Keratinocyte (primary cell): ENCODE measurements around the gene OSTF1. TPM values are rescaled to one million over a fixed set of nuclear protein-coding genes. Genes with fewer than 3 reads are reported as not detected.

ENCODE experiments used
- DNase-seq: peaks from one replicate; pipeline ENCODE4 v3.0.0-alpha.2; 2011; ENCODE audit warnings: low read depth, missing footprints, low spot score
- FAIRE-seq: peaks from 2 replicates; lab custom pipeline; 2011; peaks lifted over from hg19 to GRCh38; lab: Jason Lieb, UNC
- H2AFZ ChIP-seq: 2 replicates; pipeline ENCODE4 v1.6.0; 2012; ENCODE audit warnings: low read length, control low read depth, inconsistent platforms; ENCODE audit not compliant: control insufficient read depth
- H3K27ac ChIP-seq: 2 replicates; pipeline ENCODE4 v1.5.1; 2011; ENCODE audit warnings: low read length; ENCODE audit not compliant: control insufficient read depth, insufficient read depth
- H3K27me3 ChIP-seq: 3 replicates; pipeline ENCODE4 v1.6.0; 2011; ENCODE audit warnings: low read length; ENCODE audit not compliant: control insufficient read depth, insufficient read depth; ENCODE audit errors: extremely low read depth
- H3K36me3 ChIP-seq, 2 experiments: 2 replicates in 1 of 2; 3 replicates in 1 of 2; pipeline ENCODE4 v1.5.1; 2011; ENCODE audit warnings: low read length in 2 of 2, mild to moderate bottlenecking in 1 of 2; ENCODE audit not compliant: control insufficient read depth in 2 of 2, insufficient read depth in 2 of 2; ENCODE audit errors: extremely low read depth in 1 of 2
- H3K4me1 ChIP-seq: 3 replicates; pipeline ENCODE4 v1.5.1; 2011; ENCODE audit warnings: low read length; ENCODE audit not compliant: control insufficient read depth, insufficient read depth; ENCODE audit errors: extremely low read depth
- H3K4me2 ChIP-seq: 3 replicates; pipeline ENCODE4 v1.6.0; 2011; ENCODE audit warnings: low read depth, low read length; ENCODE audit not compliant: control insufficient read depth, insufficient read depth; ENCODE audit errors: extremely low read depth
- H3K4me3 ChIP-seq, 3 experiments: fragments of 200-600 bp in 1 of 3; sonication (generic) in 1 of 3; 2 replicates in 2 of 3; 3 replicates in 1 of 3; pipeline ENCODE4 v1.5.1; 2011 to 2016; ENCODE audit warnings: low read length in 3 of 3, mild to moderate bottlenecking in 3 of 3, control low read depth in 2 of 3, inconsistent platforms in 1 of 3, low read depth in 1 of 3, mixed read lengths in 1 of 3, mixed run types in 1 of 3, moderate library complexity in 1 of 3; ENCODE audit not compliant: control insufficient read depth in 2 of 3, insufficient read depth in 2 of 3; ENCODE audit errors: extremely low read depth in 1 of 3
- H3K79me2 ChIP-seq: 2 replicates; pipeline ENCODE4 v1.6.0; 2012; ENCODE audit warnings: low read length; ENCODE audit not compliant: control insufficient read depth, insufficient read depth
- H3K9ac ChIP-seq: 3 replicates; pipeline ENCODE4 v1.6.0; 2011; ENCODE audit warnings: low read length; ENCODE audit not compliant: control insufficient read depth, insufficient read depth; ENCODE audit errors: extremely low read depth
- H3K9me1 ChIP-seq: 3 replicates; pipeline ENCODE4 v1.6.0; 2011; ENCODE audit warnings: low read length; ENCODE audit not compliant: control insufficient read depth, insufficient read depth; ENCODE audit errors: extremely low read depth
- H3K9me3 ChIP-seq: 2 replicates; pipeline ENCODE4 v1.5.1; 2012; ENCODE audit warnings: low read depth, low read length; ENCODE audit not compliant: control insufficient read depth
- H4K20me1 ChIP-seq: 3 replicates; pipeline ENCODE4 v1.6.0; 2011; ENCODE audit warnings: low read length; ENCODE audit not compliant: control insufficient read depth, insufficient read depth; ENCODE audit errors: extremely low read depth
- EZH2 ChIP-seq: IDR thresholded peaks from one replicate; pipeline ENCODE4 v1.6.1; 2012; ENCODE audit warnings: inconsistent platforms, mild to moderate bottlenecking, low read length, moderate library complexity
- dilution Hi-C: fragments of 300-500 bp; cut with MboI; formaldehyde crosslinking; loops from one replicate; pipeline ENCODE4 v1.7.0; 2020; ENCODE audit warnings: low sequenced_read_pairs; ENCODE audit not compliant: extremely low pct_ligation_motif_present
- polyA minus RNA-seq, 3 experiments: library from RNA; depleted of rRNA, polyadenylated mRNA; stranded (reverse); fragments of >200 nt; gene quantifications; 1 replicate in 1 of 3; 2 replicates in 1 of 3; 3 replicates in 1 of 3; pipeline ENCODE4 v1.2.3, GENCODE V29; 2011
- polyA plus RNA-seq, 5 experiments: library from polyadenylated mRNA; depleted of rRNA in 3 of 5; stranded (reverse) in 3 of 5; stranded (forward) in 1 of 5; unstranded in 1 of 5; fragments of >200 nt; gene quantifications; 1 replicate in 1 of 5; 2 replicates in 3 of 5; 3 replicates in 1 of 5; pipeline versions ENCODE4 v1.2.1 to v1.2.3, GENCODE V29; 2011 to 2012; ENCODE audit warnings: missing spikeins in 2 of 5, low read depth in 1 of 5, low replicate concordance in 1 of 5
- TF ChIP-seq, protein P1 (sequence below), 3 experiments: IDR thresholded peaks in 1 of 3; conservative IDR thresholded peaks in 1 of 3; optimal IDR thresholded peaks in 1 of 3; 2 replicates in 2 of 3; 3 replicates in 1 of 3; pipeline versions ENCODE3 to v1.5.1; 2011; ENCODE audit warnings: low read length in 3 of 3, mild to moderate bottlenecking in 3 of 3, moderate library complexity in 2 of 3, control low read depth in 1 of 3, inconsistent platforms in 1 of 3; ENCODE audit not compliant: insufficient read depth in 2 of 3; ENCODE audit errors: extremely low read depth in 1 of 3

Gene OSTF1, protein sequence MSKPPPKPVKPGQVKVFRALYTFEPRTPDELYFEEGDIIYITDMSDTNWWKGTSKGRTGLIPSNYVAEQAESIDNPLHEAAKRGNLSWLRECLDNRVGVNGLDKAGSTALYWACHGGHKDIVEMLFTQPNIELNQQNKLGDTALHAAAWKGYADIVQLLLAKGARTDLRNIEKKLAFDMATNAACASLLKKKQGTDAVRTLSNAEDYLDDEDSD
- 32.2 to 39.2 TPM (median 33.1 TPM) in 3 replicates for polyA plus RNA-seq
- polyA plus RNA-seq (2011; ENCODE audit: low read depth) = 160 TPM
- polyA plus RNA-seq (2011; cell fraction: cytosol; rRNA removed) = 29.1 and 38.2 TPM in 2 replicates
- 15.6 and 19.1 TPM in 2 replicates for polyA plus RNA-seq (2011; cell fraction: nucleus; rRNA removed)
- 55.0 and 65.5 TPM in 2 replicates for polyA plus RNA-seq (2012; ENCODE audit: low replicate concordance)
- polyA minus RNA-seq = 11.9 to 83.8 TPM (median 52.3 TPM) in 3 replicates
- 44.9 TPM for polyA minus RNA-seq (2011; cell fraction: cytosol; rRNA and poly(A)+ RNA removed)
- 14.4 and 28.3 TPM in 2 replicates for polyA minus RNA-seq (2011; cell fraction: nucleus; rRNA and poly(A)+ RNA removed)

DNA sequence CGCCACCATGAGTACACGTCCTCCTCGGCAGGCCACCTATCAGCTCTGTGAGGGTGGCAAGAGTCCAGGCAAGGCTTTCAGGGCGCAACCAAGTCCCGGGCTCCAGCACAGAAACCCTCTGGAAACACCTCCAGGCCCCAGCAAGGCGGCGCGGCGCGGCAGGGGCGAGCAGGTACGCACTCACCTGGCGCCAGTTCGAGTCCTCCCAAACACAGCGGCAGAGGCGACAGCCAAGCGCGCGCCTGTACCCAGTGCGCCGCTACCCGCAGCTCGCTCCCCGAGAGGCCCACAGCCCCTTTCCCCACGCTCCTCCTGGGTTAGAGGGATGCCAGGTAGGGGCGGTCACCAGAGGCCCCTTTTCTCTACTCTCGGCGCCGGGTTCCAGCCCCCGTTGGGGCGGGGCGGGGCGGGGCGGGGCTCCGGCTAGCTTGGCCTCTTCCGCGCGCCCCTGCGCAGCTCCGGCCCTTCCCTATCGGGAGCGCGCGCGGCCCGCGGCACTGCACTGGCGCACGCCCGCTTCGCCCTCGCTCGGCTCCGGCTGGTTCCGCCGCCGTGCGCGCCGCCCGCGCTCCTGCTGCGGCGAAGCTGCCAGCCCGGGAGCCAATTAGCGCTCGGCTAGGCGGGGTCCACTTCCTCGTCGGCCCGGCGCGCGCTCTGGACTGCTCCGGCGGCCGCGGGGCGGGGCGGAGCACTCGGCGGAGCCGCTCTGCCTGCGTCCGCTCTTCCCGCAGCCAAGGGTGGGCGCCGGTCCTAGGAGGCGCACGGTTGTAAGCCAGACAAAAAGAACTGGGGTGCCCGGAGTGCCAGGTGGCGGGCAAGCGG is at the start of gene OSTF1, which contains the start of gene NMRK1:
OSTF1 (plus strand) TSS at position 691 of the 822 bp plus-strand sequence. CDS start 179 bp downstream, outside the sequence.
NMRK1 (minus strand) TSS at position 332 of the 822 bp plus-strand sequence. CDS start 5,040 bp downstream, outside the sequence.
- Histone ChIP-seq H3K9ac (peak within 1 kb of the TSS; percentile 97), H4K20me1 (no peaks in the 10 kb centered on the region), H3K4me3 (peak within 1 kb of the TSS; percentile 91 to 92 (median 91)), H3K27ac (peak within 1 kb of the TSS; percentile 92), H3K4me1 (peaks cover 40% of the 10 kb centered on the region), H3K27me3 (no peaks in the 10 kb centered on the region), H3K9me3 (no peaks in the 10 kb centered on the region), H3K79me2 (peaks cover 45% of the 10 kb centered on the region), H3K36me3 (no peaks in the 10 kb centered on the region), H2AFZ (peak within 1 kb of the TSS; percentile 88), H3K4me2 (peak within 1 kb of the TSS; percentile 97), H3K9me1 (no peaks in the 10 kb centered on the region)
- TF ChIP-seq, protein P1, sequence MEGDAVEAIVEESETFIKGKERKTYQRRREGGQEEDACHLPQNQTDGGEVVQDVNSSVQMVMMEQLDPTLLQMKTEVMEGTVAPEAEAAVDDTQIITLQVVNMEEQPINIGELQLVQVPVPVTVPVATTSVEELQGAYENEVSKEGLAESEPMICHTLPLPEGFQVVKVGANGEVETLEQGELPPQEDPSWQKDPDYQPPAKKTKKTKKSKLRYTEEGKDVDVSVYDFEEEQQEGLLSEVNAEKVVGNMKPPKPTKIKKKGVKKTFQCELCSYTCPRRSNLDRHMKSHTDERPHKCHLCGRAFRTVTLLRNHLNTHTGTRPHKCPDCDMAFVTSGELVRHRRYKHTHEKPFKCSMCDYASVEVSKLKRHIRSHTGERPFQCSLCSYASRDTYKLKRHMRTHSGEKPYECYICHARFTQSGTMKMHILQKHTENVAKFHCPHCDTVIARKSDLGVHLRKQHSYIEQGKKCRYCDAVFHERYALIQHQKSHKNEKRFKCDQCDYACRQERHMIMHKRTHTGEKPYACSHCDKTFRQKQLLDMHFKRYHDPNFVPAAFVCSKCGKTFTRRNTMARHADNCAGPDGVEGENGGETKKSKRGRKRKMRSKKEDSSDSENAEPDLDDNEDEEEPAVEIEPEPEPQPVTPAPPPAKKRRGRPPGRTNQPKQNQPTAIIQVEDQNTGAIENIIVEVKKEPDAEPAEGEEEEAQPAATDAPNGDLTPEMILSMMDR (optimal IDR thresholded peaks at IDR 0.05 in 1 of 3, IDR thresholded peaks at IDR 0.05 in 1 of 3, conservative IDR thresholded peaks at IDR 0.05 in 1 of 3; ENCODE audit: extremely low read depth in 1 of 3, insufficient read depth in 2 of 3, low read length in 3 of 3) = peak in 1 of 3 experiments; percentile 1
- no peak for TF ChIP-seq EZH2
- no peak for DNase-seq
- dilution Hi-C loops = no loop called here
- FAIRE-seq = no peak

GRCh38 chr9:75039009-75039408 is 49.3 kb upstream of the OSTF1 start:
- Histone ChIP-seq H3K9ac (no peak overlapping the region), H3K79me2 (no peaks in the 10 kb centered on the region), H3K4me3 (no peak overlapping the region), H3K9me3 (no peaks in the 10 kb centered on the region), H3K27me3 (no peaks in the 10 kb centered on the region), H3K4me1 (no peaks in the 10 kb centered on the region), H3K36me3 (no peaks in the 10 kb centered on the region), H3K9me1 (no peaks in the 10 kb centered on the region), H3K4me2 (no peak overlapping the region), H3K27ac (no peak overlapping the region), H4K20me1 (no peaks in the 10 kb centered on the region), H2AFZ (no peak overlapping the region)
- DNase-seq (no peak), FAIRE-seq (no peak)
- dilution Hi-C loops = no loop called here
- no peak for TF ChIP-seq EZH2
- TF ChIP-seq, protein P1 (optimal IDR thresholded peaks at IDR 0.05 in 1 of 3, IDR thresholded peaks at IDR 0.05 in 1 of 3, conservative IDR thresholded peaks at IDR 0.05 in 1 of 3; ENCODE audit: extremely low read depth in 1 of 3, insufficient read depth in 2 of 3, low read length in 3 of 3) = no peak
